Stimulated activated naive CD8-positive, alpha-beta T cell treated with anti-CD3 and anti-CD28 coated beads, Interleukin-15, Interleukin-2, amounts not matched to agents 100 U/mL and 50 U/mL, for 24 hours (primary cell): ENCODE measurements around the gene CFAP61.
A peak's percentile ranks its signal among the peaks of the same experiment; 100 is the strongest.

ENCODE experiments used
- ATAC-seq: fragments of 150-1000 bp; cut with Tn5 transposase; one replicate; pipeline ENCODE4 v1.10.0; 2021
- DNase-seq: peaks from one replicate; pipeline ENCODE4 v3.0.0; 2021

Gene CFAP61

DNA sequence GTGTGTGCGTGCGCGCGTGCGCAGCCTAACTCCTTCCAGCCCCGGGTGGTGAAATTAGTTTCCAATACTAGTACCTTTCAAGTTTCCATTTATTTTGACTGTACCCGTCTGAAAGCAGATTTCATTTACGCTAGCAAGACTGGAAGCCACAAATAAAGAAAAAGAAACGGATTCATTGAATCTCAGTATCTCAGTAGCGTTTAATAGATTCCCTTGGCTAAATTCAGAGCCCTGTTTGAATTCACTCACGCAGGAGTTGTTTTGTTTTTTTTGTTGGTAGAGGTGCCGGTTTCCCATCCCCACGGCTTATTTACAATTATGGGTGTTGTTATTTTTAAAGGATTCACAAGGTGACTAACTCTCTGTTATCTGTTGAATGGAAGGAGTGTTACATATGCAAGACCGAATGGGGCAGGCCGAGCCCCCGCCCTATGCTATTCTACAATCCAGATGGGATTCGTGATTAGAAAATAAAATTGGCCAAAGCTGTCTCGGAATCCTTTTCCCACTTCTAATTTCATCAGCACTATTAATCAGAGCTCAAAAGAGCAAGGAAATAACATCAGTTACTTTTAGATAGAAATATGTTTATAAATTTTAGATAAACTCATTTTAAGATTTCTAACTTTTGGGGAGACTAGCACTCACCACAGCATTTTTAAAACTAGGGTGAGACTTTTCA, 313.3 kb downstream of the CFAP61 start:
- ATAC-seq (no peak), DNase-seq (no peak)

DNA sequence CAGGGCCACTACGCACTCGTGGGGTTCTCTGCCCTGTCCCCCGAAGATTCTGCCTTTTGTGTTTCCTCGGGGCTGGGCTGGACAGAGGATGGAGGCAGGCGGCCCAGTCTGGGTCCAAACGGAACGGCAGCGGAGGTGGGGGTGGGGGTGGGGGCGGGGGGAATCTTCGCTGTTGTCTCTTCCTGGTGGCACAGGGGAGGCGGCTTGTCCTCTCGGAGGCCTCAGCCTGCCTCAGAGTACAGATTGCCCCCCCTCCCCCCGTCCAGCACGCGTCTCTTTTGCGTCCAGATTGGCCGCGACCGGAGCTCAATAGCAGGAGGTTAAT, 314.2 kb downstream of the CFAP61 start:
- ATAC-seq (no peak), DNase-seq (no peak)

DNA sequence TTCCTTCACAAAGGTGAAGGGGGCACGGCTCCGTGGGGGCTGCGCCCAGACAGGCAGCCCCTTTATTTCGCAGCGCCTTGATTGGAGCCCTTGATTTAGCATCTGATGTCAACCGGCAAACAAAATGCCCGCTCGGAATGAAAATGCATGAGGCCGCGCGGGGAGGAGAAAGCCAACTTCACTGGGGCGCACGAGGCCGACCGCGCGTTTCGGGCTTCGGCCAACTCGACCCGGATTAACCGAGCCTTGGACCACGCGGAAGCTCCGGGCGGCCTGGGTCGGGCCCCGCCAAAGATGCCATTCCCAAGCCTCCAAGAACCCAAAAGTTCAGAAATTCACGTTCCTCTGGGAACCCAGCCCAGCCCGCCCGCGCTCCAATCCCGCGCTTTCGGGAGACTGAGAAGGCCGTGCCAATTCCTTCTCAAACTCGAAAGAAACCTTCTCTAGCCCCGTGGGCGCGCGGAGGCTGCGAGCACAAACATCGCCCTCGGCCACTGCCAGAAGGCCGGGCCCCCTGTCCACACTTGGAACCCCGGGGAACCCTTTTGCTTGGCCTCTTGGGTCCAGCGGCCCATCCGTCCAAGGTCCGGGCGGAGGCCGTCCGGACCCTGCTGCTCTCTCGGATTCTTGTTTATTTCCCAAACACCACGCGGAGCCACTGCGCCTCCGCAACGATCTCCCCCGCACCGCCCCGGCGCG, 314.7 kb downstream of the CFAP61 start:
- DNase-seq (peak; percentile 24), ATAC-seq (no peak)

DNA sequence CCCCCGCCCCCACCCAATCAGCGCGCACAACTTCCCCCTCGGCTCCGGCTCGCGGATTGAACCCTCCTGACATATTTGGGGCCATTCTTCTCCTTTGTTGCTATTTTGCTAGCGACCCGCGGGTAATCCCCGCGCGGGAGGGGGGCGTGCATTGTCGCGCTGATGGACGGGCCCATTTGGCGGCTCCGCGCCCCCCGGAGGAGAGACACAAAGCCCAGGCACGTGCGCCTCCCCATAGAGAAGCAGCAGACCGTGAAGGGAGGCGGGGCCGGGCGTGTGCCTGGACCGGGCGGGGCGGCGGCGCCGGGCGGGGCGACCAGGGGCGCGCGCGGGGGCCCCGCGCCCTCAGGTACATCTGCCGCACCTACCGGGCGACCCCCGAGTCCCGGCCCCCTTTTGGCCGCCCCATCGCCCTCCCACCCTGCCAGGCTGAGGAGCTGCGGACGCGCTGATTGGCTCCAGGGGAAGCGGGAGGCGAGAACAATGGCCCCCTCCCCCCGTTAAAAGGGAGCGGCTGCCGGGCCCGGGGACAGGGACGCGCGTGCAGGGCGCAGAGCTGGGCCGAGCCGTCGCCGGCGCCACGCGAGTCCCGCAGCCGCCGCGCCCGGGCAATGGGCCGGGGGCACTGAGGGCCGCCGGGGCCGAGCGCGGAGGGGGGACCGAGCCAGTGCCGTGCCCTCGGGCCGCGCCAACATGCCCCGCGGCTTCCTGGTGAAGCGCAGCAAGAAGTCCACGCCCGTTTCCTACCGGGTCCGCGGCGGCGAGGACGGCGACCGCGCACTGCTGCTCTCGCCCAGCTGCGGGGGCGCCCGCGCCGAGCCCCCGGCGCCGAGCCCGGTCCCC, 315.5 kb downstream of the CFAP61 start, which contains the start of gene INSM1:
INSM1 (plus strand) TSS at position 530 of the 843 bp plus-strand sequence; CDS start at position 694, 164 bp downstream.
- peak; percentile 45 for ATAC-seq
- peak; percentile 56 for DNase-seq

DNA sequence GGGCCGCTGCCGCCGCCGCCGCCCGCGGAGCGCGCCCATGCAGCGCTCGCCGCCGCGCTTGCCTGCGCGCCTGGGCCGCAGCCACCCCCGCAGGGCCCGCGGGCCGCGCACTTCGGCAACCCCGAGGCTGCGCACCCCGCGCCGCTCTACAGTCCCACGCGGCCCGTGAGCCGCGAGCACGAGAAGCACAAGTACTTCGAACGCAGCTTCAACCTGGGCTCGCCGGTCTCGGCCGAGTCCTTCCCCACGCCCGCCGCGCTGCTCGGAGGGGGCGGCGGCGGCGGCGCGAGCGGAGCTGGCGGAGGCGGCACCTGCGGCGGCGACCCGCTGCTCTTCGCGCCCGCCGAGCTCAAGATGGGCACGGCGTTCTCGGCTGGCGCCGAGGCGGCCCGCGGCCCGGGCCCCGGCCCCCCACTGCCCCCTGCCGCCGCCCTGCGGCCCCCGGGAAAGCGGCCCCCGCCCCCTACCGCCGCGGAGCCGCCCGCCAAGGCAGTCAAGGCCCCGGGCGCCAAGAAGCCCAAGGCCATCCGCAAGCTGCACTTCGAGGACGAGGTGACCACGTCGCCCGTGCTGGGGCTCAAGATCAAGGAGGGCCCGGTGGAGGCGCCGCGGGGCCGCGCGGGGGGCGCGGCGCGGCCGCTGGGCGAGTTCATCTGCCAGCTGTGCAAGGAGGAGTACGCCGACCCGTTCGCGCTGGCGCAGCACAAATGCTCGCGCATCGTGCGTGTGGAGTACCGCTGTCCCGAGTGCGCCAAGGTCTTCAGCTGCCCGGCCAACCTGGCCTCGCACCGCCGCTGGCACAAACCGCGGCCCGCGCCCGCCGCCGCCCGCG, 316.3 kb downstream of the CFAP61 start:
- DNase-seq: peak; percentile 27
- peak; percentile 34 for ATAC-seq

DNA sequence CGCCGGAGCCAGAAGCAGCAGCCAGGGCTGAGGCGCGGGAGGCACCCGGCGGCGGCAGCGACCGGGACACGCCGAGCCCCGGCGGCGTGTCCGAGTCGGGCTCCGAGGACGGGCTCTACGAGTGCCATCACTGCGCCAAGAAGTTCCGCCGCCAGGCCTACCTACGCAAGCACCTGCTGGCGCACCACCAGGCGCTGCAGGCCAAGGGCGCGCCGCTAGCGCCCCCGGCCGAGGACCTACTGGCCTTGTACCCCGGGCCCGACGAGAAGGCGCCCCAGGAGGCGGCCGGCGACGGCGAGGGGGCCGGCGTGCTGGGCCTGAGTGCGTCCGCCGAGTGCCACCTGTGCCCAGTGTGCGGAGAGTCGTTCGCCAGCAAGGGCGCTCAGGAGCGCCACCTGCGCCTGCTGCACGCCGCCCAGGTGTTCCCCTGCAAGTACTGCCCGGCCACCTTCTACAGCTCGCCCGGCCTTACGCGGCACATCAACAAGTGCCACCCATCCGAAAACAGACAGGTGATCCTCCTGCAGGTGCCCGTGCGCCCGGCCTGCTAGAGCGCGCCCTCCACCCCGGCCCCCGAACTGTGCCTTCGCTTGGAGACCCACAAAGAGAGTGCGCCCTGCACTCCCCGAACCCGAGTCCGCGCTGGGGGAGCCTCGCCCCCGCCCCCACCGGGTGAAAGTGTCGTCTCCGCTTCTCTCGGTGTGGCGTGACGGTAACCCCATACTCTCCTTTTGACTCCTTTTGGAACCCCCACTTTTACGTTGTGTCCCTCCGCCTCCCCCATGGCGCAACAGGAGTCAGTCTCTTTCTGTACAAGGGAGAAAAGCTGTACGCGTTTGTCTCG, 317.1 kb downstream of the CFAP61 start:
- peak; percentile 20 for ATAC-seq
- peak; percentile 36 for DNase-seq

DNA sequence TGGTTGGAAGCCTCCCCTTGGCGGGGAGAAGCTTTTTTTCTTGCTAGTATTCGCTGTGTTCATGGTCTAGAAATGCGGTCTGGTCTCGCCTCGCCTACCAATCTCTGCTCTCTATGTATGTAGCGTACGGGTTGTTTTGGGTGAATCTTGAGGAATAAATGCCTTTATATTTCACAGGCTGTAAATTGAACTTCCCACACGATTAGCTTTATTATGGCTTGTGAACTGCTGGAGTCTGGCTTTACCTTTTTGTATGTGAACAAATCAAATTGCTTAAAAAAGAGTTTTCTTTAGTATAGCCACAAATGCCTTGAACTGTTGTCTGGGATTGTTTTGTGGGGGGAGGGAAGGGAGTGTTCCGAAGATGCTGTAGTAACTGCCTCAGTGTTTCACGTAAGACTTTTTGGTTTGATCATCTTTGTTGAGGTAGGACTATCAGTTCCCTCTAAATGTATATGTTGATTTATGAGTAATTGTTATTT, 317.8 kb downstream of the CFAP61 start:
- DNase-seq: no peak

DNA sequence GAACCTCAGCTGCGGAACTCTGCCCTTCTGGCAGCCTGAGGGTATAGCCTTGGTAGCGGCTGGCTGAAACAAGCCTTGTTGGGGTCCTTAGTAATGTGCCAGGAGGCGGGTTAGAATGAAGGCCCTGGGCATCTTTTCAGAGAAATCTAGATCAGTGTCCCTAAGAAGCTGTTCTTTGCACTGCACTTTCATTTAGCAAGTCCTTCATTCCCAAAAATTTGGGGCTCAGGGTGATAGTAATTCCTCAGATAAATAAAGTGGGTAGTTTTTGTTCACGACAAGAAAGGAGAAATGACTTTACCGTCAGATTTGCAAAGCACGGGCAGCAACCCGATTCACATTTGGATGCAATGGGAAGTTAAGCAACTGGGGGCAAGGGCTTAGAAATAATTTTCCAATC, 318.8 kb downstream of the CFAP61 start:
- no peak for DNase-seq
- ATAC-seq: no peak

More for the DNA sequence above, 317.8 kb downstream of the CFAP61 start:
- no peak for ATAC-seq

DNA sequence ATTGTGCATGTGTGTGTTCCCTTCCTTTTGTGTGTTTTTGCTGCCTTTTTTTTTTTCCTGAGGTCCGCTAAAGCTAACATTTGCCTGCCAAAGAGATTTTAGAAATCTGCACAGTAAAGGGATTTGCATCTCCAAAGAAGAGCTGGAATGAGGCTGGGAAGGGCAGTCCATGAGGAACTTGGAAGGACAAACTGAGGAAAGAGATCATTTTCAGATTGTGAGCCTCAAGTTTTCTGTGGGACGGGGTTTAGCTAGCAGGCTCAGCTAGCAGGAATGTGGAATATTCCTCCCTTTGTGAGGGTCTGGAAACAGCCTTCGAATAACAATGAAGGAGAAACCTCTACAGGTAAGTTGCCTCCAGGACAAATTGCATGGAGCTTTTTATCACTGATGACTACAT, 319.3 kb downstream of the CFAP61 start:
- ATAC-seq (no peak), DNase-seq (no peak)

DNA sequence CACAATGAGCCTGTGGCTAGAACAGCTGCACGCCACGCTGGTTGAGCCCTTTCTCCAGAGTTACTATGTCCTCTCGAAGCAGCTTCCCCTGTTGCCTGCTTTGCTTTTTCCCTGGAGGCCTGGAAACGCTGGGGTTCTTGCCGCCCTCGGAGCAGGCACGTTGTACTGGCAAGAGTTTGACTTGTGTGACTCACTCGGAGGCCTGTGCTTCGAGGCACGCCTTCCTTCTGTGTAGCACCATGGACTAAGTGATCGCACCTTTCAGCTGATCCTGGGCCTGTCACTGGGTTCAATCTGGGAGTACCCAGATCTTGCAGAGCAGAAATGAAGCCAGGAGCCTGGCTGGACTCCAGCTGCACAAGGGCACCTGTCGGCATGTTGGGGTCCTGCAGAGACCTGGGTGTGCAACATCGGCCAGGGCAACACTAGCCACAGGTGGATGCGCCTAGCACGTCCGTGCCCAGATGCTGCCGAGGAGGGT, 320.8 kb downstream of the CFAP61 start:
- DNase-seq (no peak), ATAC-seq (no peak)

DNA sequence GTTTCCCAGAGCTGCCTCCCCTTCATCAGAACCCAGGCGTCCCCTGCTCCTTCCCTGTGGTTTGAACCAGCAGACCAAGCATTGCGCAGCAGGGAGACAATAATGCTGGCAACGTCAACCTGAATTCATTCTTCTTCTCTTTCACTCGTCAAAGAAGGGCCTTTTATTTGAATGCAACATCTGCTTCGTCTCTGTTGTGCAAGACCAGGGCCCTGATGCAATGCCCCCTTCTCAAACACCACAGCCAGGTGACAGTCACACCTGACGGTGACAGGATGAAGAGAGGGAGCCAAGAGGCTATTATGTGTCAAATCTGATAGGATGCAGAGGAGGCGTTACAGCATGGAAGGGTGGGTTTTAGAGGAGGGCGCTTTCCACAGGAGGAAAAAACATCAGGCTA, 323.5 kb downstream of the CFAP61 start:
- no peak for ATAC-seq
- DNase-seq: no peak

DNA sequence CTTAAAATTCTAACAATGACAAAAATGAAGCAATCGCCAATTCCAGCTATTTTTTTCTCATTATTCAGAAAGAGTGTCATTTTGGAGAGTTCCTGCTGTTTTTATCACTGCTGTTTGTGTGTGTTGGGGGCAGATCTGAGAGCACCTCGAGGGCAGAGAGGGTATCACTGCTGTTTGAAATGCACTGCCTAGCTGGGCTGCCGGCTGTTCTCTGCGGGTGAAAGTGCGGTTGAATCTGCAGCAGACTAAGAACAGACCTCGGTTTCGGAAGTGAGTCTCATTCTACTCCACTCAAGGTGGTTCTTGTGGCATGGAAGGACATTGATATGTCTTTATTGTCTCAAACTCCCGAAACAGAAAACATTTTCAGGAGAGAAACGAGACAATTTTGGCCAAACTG, 333.9 kb downstream of the CFAP61 start:
- ATAC-seq: no peak
- DNase-seq: no peak

DNA sequence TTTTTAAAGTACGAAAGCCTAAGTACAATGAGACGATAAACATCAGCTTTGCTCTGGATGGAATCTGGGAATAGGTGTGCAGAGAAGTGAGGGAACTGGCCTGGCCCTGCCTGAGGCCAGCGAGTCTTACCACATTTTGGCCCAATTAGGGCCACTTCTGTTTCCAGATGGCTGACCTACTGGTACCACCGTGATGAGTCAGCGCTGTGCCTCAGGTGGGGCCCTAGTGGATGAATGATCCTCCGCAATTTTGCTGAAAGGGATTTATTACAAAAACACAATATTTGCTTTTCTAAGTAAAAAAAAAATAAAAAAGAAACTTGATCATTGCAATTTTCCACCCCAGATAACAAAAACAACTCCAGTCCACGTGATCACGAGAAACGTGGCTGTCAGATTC, 338.1 kb downstream of the CFAP61 start:
- no peak for DNase-seq

DNA sequence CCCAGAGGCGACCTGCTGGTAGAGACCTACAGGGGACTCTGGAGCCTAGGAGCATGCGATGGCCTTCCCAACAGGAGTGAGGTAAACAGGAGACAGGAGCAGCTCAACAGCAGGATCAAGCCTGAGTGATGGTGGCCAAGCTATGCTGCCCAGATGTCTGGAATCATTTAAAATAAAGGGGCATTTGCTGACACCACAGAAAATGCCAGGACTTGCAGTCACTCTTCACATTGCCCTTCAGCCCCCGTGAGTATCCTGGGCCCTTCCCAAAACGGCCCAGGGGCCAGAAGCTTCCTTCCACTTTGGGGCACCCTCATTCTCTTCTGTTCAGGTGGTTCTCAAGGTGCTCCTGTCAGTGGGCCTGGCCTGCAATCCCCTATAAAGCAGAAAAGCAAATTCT, 338.8 kb downstream of the CFAP61 start:
- ATAC-seq: no peak
- no peak for DNase-seq

More for the DNA sequence above, 338.1 kb downstream of the CFAP61 start:
- no peak for ATAC-seq

DNA sequence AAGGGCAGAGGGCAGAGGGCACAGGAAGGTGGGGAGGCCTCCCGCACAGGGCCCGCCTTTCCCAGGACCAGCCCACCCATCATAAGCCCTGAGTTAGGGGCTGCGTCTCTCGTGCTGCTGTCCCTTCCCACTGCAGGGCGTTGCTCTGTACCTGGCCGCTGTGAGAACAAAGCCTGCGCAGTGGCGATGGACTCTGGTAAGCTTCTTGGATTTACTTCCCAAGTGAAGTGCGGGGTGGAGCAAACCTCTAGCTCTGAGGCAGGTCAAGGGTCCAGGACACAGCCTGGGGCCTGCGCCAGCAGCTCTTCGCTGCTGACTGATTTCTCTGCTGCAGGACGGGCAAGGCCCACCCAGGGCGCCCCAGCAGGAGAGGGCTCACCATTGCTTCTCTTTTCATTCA, 339.4 kb downstream of the CFAP61 start:
- DNase-seq (no peak), ATAC-seq (no peak)

DNA sequence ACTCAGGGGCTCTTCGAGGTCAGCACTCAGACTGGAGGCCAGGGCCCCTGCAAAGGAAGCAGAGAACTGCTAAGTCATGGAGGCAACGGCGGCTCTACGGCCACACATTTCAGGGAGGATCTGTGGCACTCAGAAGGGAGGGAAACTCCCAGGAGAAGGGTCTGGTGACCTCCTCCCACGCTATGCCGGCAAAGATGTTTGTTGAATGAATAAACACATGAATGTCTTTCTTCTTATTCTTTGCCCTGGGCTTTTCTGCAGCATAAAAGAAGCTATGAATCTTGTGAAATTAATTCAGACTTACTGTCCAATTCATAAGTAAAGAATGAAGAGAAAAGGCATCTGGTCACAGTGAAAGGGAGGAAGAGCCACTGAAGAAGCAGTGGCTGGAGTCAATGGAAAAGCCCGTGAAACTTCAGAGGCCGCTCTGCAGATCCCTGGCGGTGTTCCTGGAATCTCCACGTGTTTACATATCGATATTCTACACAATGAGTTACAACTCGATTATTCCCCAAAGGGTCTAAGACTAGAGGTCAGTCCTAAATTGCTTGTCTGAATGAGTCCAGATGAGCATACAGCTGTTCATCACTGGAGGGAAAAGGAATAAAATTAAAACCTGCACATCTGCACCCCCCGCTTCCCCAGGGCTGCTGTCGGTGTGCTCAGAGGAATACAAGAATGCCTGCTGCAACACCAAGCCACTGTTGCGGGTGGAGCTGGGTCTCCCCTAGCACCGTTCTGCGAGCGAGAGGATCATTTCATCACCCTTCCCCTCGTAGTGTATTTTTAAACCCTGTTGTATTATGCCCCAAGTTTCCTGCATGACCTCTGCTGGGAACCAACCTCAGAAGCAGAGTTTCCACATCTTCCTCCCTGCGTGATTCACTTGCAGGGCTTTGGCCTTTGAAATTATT, 341.1 kb downstream of the CFAP61 start:
- DNase-seq: no peak
- no peak for ATAC-seq

DNA sequence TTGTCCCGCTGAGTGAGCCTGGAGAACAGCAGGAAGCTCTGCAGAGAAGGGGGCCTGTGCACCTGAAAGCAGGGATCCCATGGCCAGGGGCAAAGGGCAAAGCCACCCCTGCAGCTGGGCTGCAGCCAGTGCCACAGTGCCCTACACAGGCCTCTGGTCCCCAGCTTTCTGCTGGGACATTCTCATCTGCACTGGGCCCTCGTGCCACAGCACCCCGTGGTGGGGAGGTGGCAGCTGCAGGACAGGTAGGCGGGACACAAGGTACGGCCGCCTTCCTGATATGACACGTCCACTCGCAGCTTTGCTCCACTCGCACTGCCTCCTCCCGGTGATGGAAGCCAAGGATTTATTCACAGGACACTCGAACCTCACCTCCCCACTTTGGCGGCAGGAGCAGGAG, 342.8 kb downstream of the CFAP61 start:
- ATAC-seq: no peak
- no peak for DNase-seq

DNA sequence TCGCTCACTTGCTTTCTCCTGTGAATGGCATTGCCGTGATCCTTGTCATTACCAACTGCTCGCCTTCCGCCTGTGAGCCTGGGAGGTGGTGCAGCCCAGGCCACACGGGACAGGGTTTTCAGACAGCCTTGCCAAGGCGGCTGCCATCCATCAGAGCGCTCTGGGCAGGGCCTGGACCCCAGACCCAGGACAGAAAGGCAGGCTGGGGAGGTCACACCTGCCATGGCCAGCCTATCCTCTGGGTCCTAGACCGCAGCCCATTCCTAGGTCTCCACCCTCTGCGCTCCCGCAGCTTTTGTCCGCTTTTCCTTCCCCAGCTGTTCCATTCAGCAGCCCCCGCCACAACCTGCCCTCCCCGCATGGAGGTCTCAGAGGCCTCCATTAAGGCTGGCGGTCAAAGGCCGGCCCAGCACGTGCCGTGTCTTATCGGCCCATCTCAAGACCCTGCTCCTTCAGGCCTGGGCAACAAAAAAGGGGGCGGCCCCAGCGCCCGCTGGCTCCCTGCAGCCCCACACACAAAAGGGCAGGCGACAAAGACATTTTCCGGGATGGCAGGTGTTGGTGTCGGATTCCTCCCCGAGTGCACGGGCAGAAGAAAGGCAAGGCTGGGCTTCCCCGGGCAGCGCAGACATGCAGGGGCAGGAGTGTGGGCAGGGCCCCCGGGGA, 343.7 kb downstream of the CFAP61 start:
- DNase-seq (no peak), ATAC-seq (no peak)

DNA sequence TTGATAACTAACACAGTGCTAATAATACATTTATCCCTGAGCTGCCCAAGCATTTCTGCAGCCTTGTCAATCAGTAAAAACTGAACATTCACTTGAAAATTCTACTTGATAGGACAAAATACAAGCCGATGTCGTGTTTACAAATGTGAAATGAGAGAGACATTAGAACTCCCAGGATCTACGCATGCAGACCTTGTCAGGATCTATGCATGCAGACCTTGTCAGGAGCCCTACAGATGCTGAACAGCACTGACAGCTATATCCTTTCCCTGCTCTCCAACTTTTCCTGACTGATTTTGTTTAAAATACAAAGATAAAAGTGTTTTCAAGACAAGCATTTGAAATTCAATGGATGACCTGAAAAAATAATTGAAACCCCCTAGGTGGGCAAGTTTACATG, 344.5 kb downstream of the CFAP61 start:
- ATAC-seq: no peak
- no peak for DNase-seq
